Sciatic nerve (tissue), 2 donors: ENCODE results near the gene BRI3. TPM values are rescaled to one million over a fixed set of nuclear protein-coding genes. Genes with fewer than 3 reads are reported as not detected.
"Not testable (repeated sequence)": the region's sequence is repeated elsewhere in the genome, so short reads cannot be mapped to it uniquely, and the experiment has no call there.

Source experiments
- ATAC-seq: fragments of 200-7000 bp; cut with Tn5 transposase; one replicate; pipeline ENCODE4 v1.9.1; 2020; ENCODE audit warnings: mild to moderate bottlenecking, moderate library complexity
- DNase-seq: peaks from one replicate; pipeline ENCODE4 v3.0.0-alpha.2; 2020; ENCODE audit warnings: low spot score
- intact Hi-C: fragments of 100-400 bp; cut with DNase I; formaldehyde crosslinking; loops from one replicate; pipeline ENCODE4 v1.14.2; 2022
- total RNA-seq: library from RNA; stranded (reverse); fragmentation: NEBNext Ultra II Directional; extraction: Animal tissue kit (Norgen Biotek cat#: 25700); gene quantifications from one replicate; pipeline ENCODE4 v1.2.1, GENCODE V29; 2021
- donor health status: DM: no; HTN: no; CAD: no.
- donor health status: DM: no; HTN: no; CAD: no.

BRI3 gene
- total RNA-seq, 1 donor from 2014 or later = 132 TPM

GRCh38 chr7:98303176-98303865 is 21.8 kb downstream of the BRI3 start:
- ATAC-seq = no peak
- intact Hi-C loops = no loop called here
- no peak for DNase-seq

GRCh38 chr7:98303906-98304305 is 22.4 kb downstream of the BRI3 start:
- ATAC-seq (no peak), DNase-seq (no peak)
- intact Hi-C loops = no loop called here

- ATAC-seq (no peak), DNase-seq (no peak)
- intact Hi-C loops = no loop called here
Measured at GRCh38 chr7:98305951-98306535, 24.6 kb downstream of the BRI3 start.

- intact Hi-C loops = no loop called here
- ATAC-seq (no peak), DNase-seq (no peak)
Measured at GRCh38 chr7:98307971-98308466, 26.5 kb downstream of the BRI3 start.

- intact Hi-C loops = no loop called here
- ATAC-seq = no peak
- no peak for DNase-seq
Measured at GRCh38 chr7:98309566-98309965, 28.1 kb downstream of the BRI3 start.

- DNase-seq (no peak), ATAC-seq (no peak)
- intact Hi-C loops = no loop called here
Measured at GRCh38 chr7:98312201-98312600, 30.7 kb downstream of the BRI3 start.

- intact Hi-C loops = no loop called here
- DNase-seq (no peak), ATAC-seq (no peak)
Measured at GRCh38 chr7:98314469-98314868, 33.0 kb downstream of the BRI3 start.

GRCh38 chr7:98315318-98315993 is 34.0 kb downstream of the BRI3 start:
- intact Hi-C loops = no loop called here
- no peak for DNase-seq
- ATAC-seq = no peak

GRCh38 chr7:98315994-98316527 is 34.6 kb downstream of the BRI3 start:
- ATAC-seq, intact Hi-C loops, DNase-seq: not testable (repeated sequence)

GRCh38 chr7:98317366-98318040 is 36.0 kb downstream of the BRI3 start:
- intact Hi-C loops = no loop called here
- no peak for DNase-seq
- ATAC-seq = no peak

GRCh38 chr7:98319176-98319575 is 37.7 kb downstream of the BRI3 start:
- DNase-seq (no peak), ATAC-seq (no peak)
- intact Hi-C loops = no loop called here

GRCh38 chr7:98321301-98321700 is 39.8 kb downstream of the BRI3 start:
- ATAC-seq (no peak), DNase-seq (no peak)
- intact Hi-C loops = no loop called here

GRCh38 chr7:98322331-98323270 is 41.1 kb downstream of the BRI3 start:
- DNase-seq (no peak), ATAC-seq (no peak)
- intact Hi-C loops = no loop called here

- intact Hi-C loops = no loop called here
- ATAC-seq (peak; percentile 28), DNase-seq (no peak)
Measured at GRCh38 chr7:98323597-98324322, 42.3 kb downstream of the BRI3 start.

GRCh38 chr7:98324782-98325181 is 43.3 kb downstream of the BRI3 start:
- ATAC-seq = no peak
- DNase-seq = no peak
- intact Hi-C loops = no loop called here

GRCh38 chr7:98329100-98329790 is 47.8 kb downstream of the BRI3 start:
- ATAC-seq = no peak
- no peak for DNase-seq

GRCh38 chr7:98329791-98330373 is 48.4 kb downstream of the BRI3 start:
- DNase-seq (no peak), ATAC-seq (no peak)
- intact Hi-C loops = no loop called here

More at GRCh38 chr7:98329100-98329790, 47.8 kb downstream of the BRI3 start:
- intact Hi-C loops = no loop called here
